ENCODE results near the gene SMIM21. TPM values are rescaled to one million over a fixed set of nuclear protein-coding genes. Genes with fewer than 3 reads are reported as not detected.

The SMIM21 gene
- total RNA-seq, 1 experiment from 2014 or later: not detected

GRCh38 chr18:75376004-75376403 is 51.5 kb downstream of the SMIM21 start:
- ChIA-PET POLR2A (ENCODE audit: unreplicated experiment) (no interaction called here), CTCF (no interaction called here)
- no TSS peak for BruUV-seq (replicated peaks)
- no peak overlapping the region for H3K9ac ChIP-seq (ENCODE audit: low read length)
- no peak overlapping the region for H3K4me3 ChIP-seq (ENCODE audit: low read length)
- no peaks in the 10 kb centered on the region for H3K9me3 ChIP-seq (ENCODE audit: low read length)
- 0 out of 2 replicates have a peak overlapping the region, but pooled peaks have one; percentile 10 for H3K4me2 ChIP-seq (ENCODE audit: low read length)
- no peak overlapping the region for H2AFZ ChIP-seq (ENCODE audit: low read length)
- peaks cover 34% of the 10 kb centered on the region for H3K27me3 ChIP-seq (ENCODE audit: low read length)
- ATAC-seq: peak; percentile 64
- peaks cover 8% of the 10 kb centered on the region for H3K4me1 ChIP-seq (ENCODE audit: insufficient read depth, low read length)
- peak overlapping the region; percentile 70 for H3K27ac ChIP-seq (ENCODE audit: low read length)
- no peaks in the 10 kb centered on the region for H3K36me3 ChIP-seq (ENCODE audit: low read depth, low read length)
- no peaks in the 10 kb centered on the region for H3F3A ChIP-seq (ENCODE audit: low read length, unreplicated experiment)
- no peaks in the 10 kb centered on the region for H3K9me2 ChIP-seq (replicated peaks; ENCODE audit: low read length)
- intact Hi-C loops (cut with micrococcal nuclease): no loop called here
- peak; percentile 75 for DNase-seq
- no peaks in the 10 kb centered on the region for H3K79me2 ChIP-seq (ENCODE audit: low read length)
- TF ChIP-seq EZH2phosphoT487 (IDR thresholded peaks at IDR 0.05; ENCODE audit: borderline replicate concordance, low read length) (no peak), CTCF (conservative IDR thresholded peaks at IDR 0.05; ENCODE audit: low read depth, low read length) (no peak), EZH2 (IDR thresholded peaks at IDR 0.05; ENCODE audit: low read length, unreplicated experiment) (no peak)
- no peaks in the 10 kb centered on the region for H4K20me1 ChIP-seq (ENCODE audit: low read length)

- ATAC-seq: no peak
- BruUV-seq (replicated peaks): no TSS peak
These were observed 52.2 kb downstream of the SMIM21 start for GRCh38 chr18:75375341-75375740.

More at GRCh38 chr18:75375341-75375740, 52.2 kb downstream of the SMIM21 start:
- ChIA-PET POLR2A (ENCODE audit: unreplicated experiment) (no interaction called here), CTCF (no interaction called here)
- H3K9me3 ChIP-seq (ENCODE audit: low read length): no peaks in the 10 kb centered on the region
- intact Hi-C loops (cut with micrococcal nuclease): no loop called here
- no peaks in the 10 kb centered on the region for H3K9me2 ChIP-seq (replicated peaks; ENCODE audit: low read length)
- no peaks in the 10 kb centered on the region for H4K20me1 ChIP-seq (ENCODE audit: low read length)
- no peaks in the 10 kb centered on the region for H3F3A ChIP-seq (ENCODE audit: low read length, unreplicated experiment)
- H3K79me2 ChIP-seq (ENCODE audit: low read length): no peaks in the 10 kb centered on the region
- H3K27ac ChIP-seq (ENCODE audit: low read length): peak overlapping the region; percentile 70
- no peak overlapping the region for H3K4me3 ChIP-seq (ENCODE audit: low read length)
- no peak for DNase-seq
- H3K9ac ChIP-seq (ENCODE audit: low read length): no peak overlapping the region
- peaks cover 8% of the 10 kb centered on the region for H3K4me1 ChIP-seq (ENCODE audit: insufficient read depth, low read length)
- H3K36me3 ChIP-seq (ENCODE audit: low read depth, low read length): no peaks in the 10 kb centered on the region
- no peak overlapping the region for H2AFZ ChIP-seq (ENCODE audit: low read length)
- 0 out of 2 replicates have a peak overlapping the region, but pooled peaks have one; percentile 10 for H3K4me2 ChIP-seq (ENCODE audit: low read length)
- peaks cover 28% of the 10 kb centered on the region for H3K27me3 ChIP-seq (ENCODE audit: low read length)
- TF ChIP-seq CTCF (conservative IDR thresholded peaks at IDR 0.05; ENCODE audit: low read depth, low read length): no peak
- no peak for TF ChIP-seq EZH2phosphoT487 (IDR thresholded peaks at IDR 0.05; ENCODE audit: borderline replicate concordance, low read length)
- no peak for TF ChIP-seq EZH2 (IDR thresholded peaks at IDR 0.05; ENCODE audit: low read length, unreplicated experiment)
